ENCODE measurements around the gene MSLN. TPM values are rescaled to one million over a fixed set of nuclear protein-coding genes. Genes with fewer than 3 reads are reported as not detected.

Gene MSLN
- polyA plus RNA-seq, 1 of the 3 experiments (the other 2 are of a cell fraction) = 0.02 TPM

DNA sequence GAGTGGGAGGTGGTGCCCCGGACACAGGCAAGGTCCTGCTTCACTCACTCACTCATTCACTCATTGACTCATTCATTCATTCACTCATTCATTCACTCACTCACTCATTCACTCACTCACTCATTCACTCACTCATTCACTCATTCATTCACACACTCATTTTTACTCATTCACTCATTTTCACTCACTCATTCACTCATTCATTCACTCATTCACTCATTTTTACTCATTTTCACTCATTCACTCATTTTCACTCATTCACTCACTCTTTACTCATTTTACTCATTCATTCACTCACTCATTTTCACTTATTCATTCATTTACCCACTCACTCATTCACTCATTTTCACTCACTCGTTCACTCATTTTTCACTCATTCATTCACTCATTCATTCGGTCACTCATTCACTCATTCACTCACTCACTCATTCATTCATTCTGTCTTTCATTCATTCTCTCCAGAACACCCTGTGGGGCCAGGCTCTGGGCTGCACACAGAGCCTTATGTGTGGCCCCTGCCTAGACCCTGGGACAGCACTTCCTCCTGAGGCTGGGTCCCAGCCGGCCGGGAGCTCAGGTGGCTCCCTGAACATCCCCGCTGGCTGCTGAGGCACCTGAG is 18.5 kb downstream of the MSLN start:
- H3F3A ChIP-seq (replicated peaks; ENCODE audit: insufficient read depth) = no peaks in the 10 kb centered on the region
- ChIA-PET CTCF (interaction anchor here (1.0 kb wide), 1 partner anchor 33 kb away, joined by 4 read pairs; no protein-coding TSS in a partner anchor), POLR2A (no interaction called here)
- no peak for DNase-seq
- no peak overlapping the region for H3K4me2 ChIP-seq
- H3K27me3 ChIP-seq (ENCODE audit: insufficient read depth) = peaks cover 17% of the 10 kb centered on the region; the same call in 1 of the 2 replicates
- H2AFZ ChIP-seq (ENCODE audit: low read depth) = no peak overlapping the region
- no peaks in the 10 kb centered on the region for H3K9me3 ChIP-seq
- no peak overlapping the region for H3K27ac ChIP-seq (ENCODE audit: low read depth in 2 of 2, low read length in 1 of 2)
- no peaks in the 10 kb centered on the region for H3K36me3 ChIP-seq (replicated peaks in 1 of 2; ENCODE audit: control insufficient read depth in 1 of 2, insufficient read depth in 2 of 2, low read length in 1 of 2)
- TF ChIP-seq, protein P1, sequence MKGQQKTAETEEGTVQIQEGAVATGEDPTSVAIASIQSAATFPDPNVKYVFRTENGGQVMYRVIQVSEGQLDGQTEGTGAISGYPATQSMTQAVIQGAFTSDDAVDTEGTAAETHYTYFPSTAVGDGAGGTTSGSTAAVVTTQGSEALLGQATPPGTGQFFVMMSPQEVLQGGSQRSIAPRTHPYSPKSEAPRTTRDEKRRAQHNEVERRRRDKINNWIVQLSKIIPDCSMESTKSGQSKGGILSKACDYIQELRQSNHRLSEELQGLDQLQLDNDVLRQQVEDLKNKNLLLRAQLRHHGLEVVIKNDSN (IDR thresholded peaks at IDR 0.05; ENCODE audit: borderline replicate concordance, low read depth) = no peak
- TF ChIP-seq TCF12 (IDR thresholded peaks at IDR 0.05) = no peak
- no peak for TF ChIP-seq FOXM1 (IDR thresholded peaks at IDR 0.05; ENCODE audit: low read depth)
- TF ChIP-seq FOSL2 (IDR thresholded peaks at IDR 0.05; ENCODE audit: borderline replicate concordance, low read depth) = no peak
- no peak for TF ChIP-seq TAF1 (IDR thresholded peaks at IDR 0.05; ENCODE audit: borderline replicate concordance, low read depth, low read length)
- no peak for TF ChIP-seq RCOR1 (IDR thresholded peaks at IDR 0.05; ENCODE audit: low read length)
- TF ChIP-seq POLR2AphosphoS5 (IDR thresholded peaks at IDR 0.05; ENCODE audit: low read depth, low read length) = no peak
- TF ChIP-seq, protein P2, sequence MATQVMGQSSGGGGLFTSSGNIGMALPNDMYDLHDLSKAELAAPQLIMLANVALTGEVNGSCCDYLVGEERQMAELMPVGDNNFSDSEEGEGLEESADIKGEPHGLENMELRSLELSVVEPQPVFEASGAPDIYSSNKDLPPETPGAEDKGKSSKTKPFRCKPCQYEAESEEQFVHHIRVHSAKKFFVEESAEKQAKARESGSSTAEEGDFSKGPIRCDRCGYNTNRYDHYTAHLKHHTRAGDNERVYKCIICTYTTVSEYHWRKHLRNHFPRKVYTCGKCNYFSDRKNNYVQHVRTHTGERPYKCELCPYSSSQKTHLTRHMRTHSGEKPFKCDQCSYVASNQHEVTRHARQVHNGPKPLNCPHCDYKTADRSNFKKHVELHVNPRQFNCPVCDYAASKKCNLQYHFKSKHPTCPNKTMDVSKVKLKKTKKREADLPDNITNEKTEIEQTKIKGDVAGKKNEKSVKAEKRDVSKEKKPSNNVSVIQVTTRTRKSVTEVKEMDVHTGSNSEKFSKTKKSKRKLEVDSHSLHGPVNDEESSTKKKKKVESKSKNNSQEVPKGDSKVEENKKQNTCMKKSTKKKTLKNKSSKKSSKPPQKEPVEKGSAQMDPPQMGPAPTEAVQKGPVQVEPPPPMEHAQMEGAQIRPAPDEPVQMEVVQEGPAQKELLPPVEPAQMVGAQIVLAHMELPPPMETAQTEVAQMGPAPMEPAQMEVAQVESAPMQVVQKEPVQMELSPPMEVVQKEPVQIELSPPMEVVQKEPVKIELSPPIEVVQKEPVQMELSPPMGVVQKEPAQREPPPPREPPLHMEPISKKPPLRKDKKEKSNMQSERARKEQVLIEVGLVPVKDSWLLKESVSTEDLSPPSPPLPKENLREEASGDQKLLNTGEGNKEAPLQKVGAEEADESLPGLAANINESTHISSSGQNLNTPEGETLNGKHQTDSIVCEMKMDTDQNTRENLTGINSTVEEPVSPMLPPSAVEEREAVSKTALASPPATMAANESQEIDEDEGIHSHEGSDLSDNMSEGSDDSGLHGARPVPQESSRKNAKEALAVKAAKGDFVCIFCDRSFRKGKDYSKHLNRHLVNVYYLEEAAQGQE (IDR thresholded peaks at IDR 0.05; ENCODE audit: low read depth, low read length) = no peak
- TF ChIP-seq RXRA (IDR thresholded peaks at IDR 0.05; ENCODE audit: borderline replicate concordance, low read depth) = no peak
- TF ChIP-seq, protein P3, sequence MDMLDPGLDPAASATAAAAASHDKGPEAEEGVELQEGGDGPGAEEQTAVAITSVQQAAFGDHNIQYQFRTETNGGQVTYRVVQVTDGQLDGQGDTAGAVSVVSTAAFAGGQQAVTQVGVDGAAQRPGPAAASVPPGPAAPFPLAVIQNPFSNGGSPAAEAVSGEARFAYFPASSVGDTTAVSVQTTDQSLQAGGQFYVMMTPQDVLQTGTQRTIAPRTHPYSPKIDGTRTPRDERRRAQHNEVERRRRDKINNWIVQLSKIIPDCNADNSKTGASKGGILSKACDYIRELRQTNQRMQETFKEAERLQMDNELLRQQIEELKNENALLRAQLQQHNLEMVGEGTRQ (IDR thresholded peaks at IDR 0.05; ENCODE audit: borderline replicate concordance, low read depth, low read length) = no peak
- TF ChIP-seq FOXJ3 (CRISPR knock-in tag; IDR thresholded peaks at IDR 0.05) = no peak
- no peak for TF ChIP-seq GATA2 (CRISPR knock-in tag; IDR thresholded peaks at IDR 0.05)
- TF ChIP-seq, protein P4, sequence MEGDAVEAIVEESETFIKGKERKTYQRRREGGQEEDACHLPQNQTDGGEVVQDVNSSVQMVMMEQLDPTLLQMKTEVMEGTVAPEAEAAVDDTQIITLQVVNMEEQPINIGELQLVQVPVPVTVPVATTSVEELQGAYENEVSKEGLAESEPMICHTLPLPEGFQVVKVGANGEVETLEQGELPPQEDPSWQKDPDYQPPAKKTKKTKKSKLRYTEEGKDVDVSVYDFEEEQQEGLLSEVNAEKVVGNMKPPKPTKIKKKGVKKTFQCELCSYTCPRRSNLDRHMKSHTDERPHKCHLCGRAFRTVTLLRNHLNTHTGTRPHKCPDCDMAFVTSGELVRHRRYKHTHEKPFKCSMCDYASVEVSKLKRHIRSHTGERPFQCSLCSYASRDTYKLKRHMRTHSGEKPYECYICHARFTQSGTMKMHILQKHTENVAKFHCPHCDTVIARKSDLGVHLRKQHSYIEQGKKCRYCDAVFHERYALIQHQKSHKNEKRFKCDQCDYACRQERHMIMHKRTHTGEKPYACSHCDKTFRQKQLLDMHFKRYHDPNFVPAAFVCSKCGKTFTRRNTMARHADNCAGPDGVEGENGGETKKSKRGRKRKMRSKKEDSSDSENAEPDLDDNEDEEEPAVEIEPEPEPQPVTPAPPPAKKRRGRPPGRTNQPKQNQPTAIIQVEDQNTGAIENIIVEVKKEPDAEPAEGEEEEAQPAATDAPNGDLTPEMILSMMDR (IDR thresholded peaks at IDR 0.05) = no peak
- TF ChIP-seq, protein P5, sequence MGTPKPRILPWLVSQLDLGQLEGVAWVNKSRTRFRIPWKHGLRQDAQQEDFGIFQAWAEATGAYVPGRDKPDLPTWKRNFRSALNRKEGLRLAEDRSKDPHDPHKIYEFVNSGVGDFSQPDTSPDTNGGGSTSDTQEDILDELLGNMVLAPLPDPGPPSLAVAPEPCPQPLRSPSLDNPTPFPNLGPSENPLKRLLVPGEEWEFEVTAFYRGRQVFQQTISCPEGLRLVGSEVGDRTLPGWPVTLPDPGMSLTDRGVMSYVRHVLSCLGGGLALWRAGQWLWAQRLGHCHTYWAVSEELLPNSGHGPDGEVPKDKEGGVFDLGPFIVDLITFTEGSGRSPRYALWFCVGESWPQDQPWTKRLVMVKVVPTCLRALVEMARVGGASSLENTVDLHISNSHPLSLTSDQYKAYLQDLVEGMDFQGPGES (IDR thresholded peaks at IDR 0.05; ENCODE audit: low read depth, low read length) = no peak
- no peak for TF ChIP-seq CHD2 (IDR thresholded peaks at IDR 0.05; ENCODE audit: low read length, partially characterized antibody)
- WGBS (ENCODE audit: low lambda C conversion rate) = 76% methylated on average over 6 of the region's 6 CpGs
- no peaks in the 10 kb centered on the region for H4K20me1 ChIP-seq (ENCODE audit: insufficient read depth)
- H3K79me2 ChIP-seq (ENCODE audit: insufficient read depth) = no peaks in the 10 kb centered on the region
- H3K9me2 ChIP-seq = no peaks in the 10 kb centered on the region
- H3K4me3 ChIP-seq (ENCODE audit: low read depth in 2 of 2, low read length in 1 of 2) = no peak overlapping the region
- peaks cover 0 to 8% of the 10 kb centered on the region in 2 experiments; a peak in 1 of 4 replicates for H3K4me1 ChIP-seq (ENCODE audit: control insufficient read depth in 1 of 2, insufficient read depth in 2 of 2, low read depth in 1 of 2, low read length in 1 of 2)
- no peak overlapping the region for H3K9ac ChIP-seq
